CD8-positive, alpha-beta memory T cell (primary cell): Measurements from ENCODE around the gene NAXE. TPM values are rescaled to one million over a fixed set of nuclear protein-coding genes. Genes with fewer than 3 reads are reported as not detected.
A peak's percentile ranks its signal among the peaks of the same experiment; 100 is the strongest.

Experiments
- CTCF ChIA-PET: fragments of 350-600 bp; sonication (Branson Sonifier 250); formaldehyde crosslinking; loops from one replicate; lab custom pipeline; 2021; ENCODE audit warnings: antibody characterized with exemption; lab: Charles Lee
- POLR2A ChIA-PET: fragments of 350-600 bp; sonication (Branson Sonifier 250); formaldehyde crosslinking; loops from one replicate; lab custom pipeline; 2021; ENCODE audit warnings: antibody characterized with exemption; lab: Charles Lee
- DNase-seq, 5 donors: peaks; one replicate each; pipeline versions ENCODE4 v3.0.0 to v3.0.0-alpha.2; 2020 to 2022; ENCODE audit warnings: mixed read lengths in 1 of 5
- H3K27ac ChIP-seq: one replicate; pipeline ENCODE4 v1.7.0; 2013; ENCODE audit warnings: low read depth, mild to moderate bottlenecking, low read length, moderate library complexity
- H3K27me3 ChIP-seq: 2 replicates; pipeline ENCODE4 v1.7.0; 2013; ENCODE audit warnings: low read length, mild to moderate bottlenecking; ENCODE audit not compliant: insufficient read depth, poor library complexity, severe bottlenecking
- H3K36me3 ChIP-seq: 2 replicates; pipeline ENCODE4 v1.7.0; 2013; ENCODE audit warnings: mild to moderate bottlenecking, low read length, moderate library complexity; ENCODE audit not compliant: insufficient read depth
- H3K4me1 ChIP-seq: 2 replicates; pipeline ENCODE4 v1.7.0; 2013; ENCODE audit warnings: mild to moderate bottlenecking, low read length, moderate library complexity; ENCODE audit not compliant: insufficient read depth
- H3K4me3 ChIP-seq: 2 replicates; pipeline ENCODE4 v1.7.0; 2013; ENCODE audit warnings: mild to moderate bottlenecking, low read length
- H3K9me3 ChIP-seq: 2 replicates; pipeline ENCODE4 v1.7.0; 2013; ENCODE audit warnings: mild to moderate bottlenecking, low read length
- H3K27ac Mint-ChIP-seq, 8 donors: one replicate each; pipeline ENCODE4 v1.8.0; 2020 to 2021; ENCODE audit warnings: mixed read lengths in 8 of 8, mild to moderate bottlenecking in 6 of 8, inconsistent platforms in 3 of 8, moderate library complexity in 3 of 8
- H3K27me3 Mint-ChIP-seq, 2 donors: one replicate each; pipeline ENCODE4 v1.8.0; 2020 to 2021; ENCODE audit warnings: mixed read lengths in 2 of 2, mild to moderate bottlenecking in 1 of 2, moderate library complexity in 1 of 2
- H3K36me3 Mint-ChIP-seq, 3 donors: one replicate each; pipeline ENCODE4 v1.8.0; 2020 to 2021; ENCODE audit warnings: mixed read lengths in 3 of 3, inconsistent platforms in 1 of 3, mild to moderate bottlenecking in 1 of 3
- H3K4me1 Mint-ChIP-seq, 3 donors: one replicate each; pipeline ENCODE4 v1.8.0; 2020 to 2021; ENCODE audit warnings: mixed read lengths in 3 of 3, inconsistent platforms in 1 of 3, mild to moderate bottlenecking in 1 of 3
- H3K4me3 Mint-ChIP-seq, 7 donors: one replicate each; pipeline ENCODE4 v1.8.0; 2020 to 2021; ENCODE audit warnings: mixed read lengths in 7 of 7, mild to moderate bottlenecking in 6 of 7, moderate library complexity in 4 of 7, inconsistent platforms in 2 of 7
- H3K9me3 Mint-ChIP-seq, 5 donors: one replicate each; pipeline ENCODE4 v1.8.0; 2020 to 2022; ENCODE audit warnings: mixed read lengths in 5 of 5, mild to moderate bottlenecking in 3 of 5, moderate library complexity in 2 of 5, inconsistent platforms in 1 of 5
- polyA plus RNA-seq: library from polyadenylated mRNA; unstranded; fragments of 300-500 nt; fragmentation: Illumina TruSeq; gene quantifications from one replicate; pipeline ENCODE4 v1.2.3, GENCODE V29; 2021
- total RNA-seq, 2 experiments: library from RNA; stranded (reverse); gene quantifications; one replicate each; pipeline ENCODE4 v1.2.3, GENCODE V29; 2021

The NAXE gene
- total RNA-seq, result 10 to 100 TPM; 63.0 to 69.1 TPM
- polyA plus RNA-seq, result 113 TPM

DNA sequence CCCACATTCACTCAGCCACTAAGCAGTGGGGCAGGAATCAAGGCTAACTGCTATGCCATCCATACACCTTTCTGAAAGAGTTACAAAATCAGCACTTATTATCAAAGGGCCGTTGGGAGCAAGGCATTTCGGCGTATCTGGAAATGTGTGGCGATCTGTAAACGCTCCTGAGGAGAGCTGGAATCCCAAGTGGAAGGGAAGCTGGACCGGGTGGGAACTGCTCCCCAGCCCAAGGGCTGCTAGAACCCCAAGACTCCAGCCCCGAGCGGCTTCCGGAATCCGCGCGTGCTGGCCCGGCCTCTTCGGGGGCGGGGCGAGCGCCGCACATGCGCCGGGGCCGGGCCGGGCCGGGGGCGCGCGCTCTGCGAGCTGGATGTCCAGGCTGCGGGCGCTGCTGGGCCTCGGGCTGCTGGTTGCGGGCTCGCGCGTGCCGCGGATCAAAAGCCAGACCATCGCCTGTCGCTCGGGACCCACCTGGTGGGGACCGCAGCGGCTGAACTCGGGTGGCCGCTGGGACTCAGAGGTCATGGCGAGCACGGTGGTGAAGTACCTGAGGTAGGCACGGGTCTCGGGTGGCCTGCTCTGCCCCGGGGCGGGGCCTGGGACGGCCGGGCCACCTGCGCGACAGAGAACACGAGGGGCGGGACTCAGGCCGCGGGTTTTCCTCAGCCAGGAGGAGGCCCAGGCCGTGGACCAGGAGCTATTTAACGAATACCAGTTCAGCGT, at the start of gene NAXE:
Gene NAXE (plus strand): TSS at position 345 of the 726 bp plus-strand sequence. CDS start 29 bp downstream, at position 374.
- CTCF ChIA-PET, result interaction anchor here (0.7 to 3.9 kb wide), 14 partner anchors 9 to 206 kb away, joined by 3 to 22 read pairs (median 4); partner anchors contain the start of genes GPATCH4 and MEF2D
- DNase-seq, result peak; percentile 64 to 78 (median 70)
- Mint-ChIP-seq H3K9me3 (no peaks in the 10 kb centered on the region), H3K4me3 (peak within 1 kb of the TSS; percentile 89 to 94 (median 91)), H3K27ac (peak within 1 kb of the TSS; percentile 90 to 98 (median 96)), H3K4me1 (peaks cover 20 to 24% (median 21%) of the 10 kb centered on the region in 3 donors), H3K27me3 (no peaks in the 10 kb centered on the region), H3K36me3 (peaks cover 0 to 37% (median 6%) of the 10 kb centered on the region in 3 donors)
- Histone ChIP-seq H3K27me3 (no peaks in the 10 kb centered on the region), H3K9me3 (no peaks in the 10 kb centered on the region), H3K27ac (peak within 1 kb of the TSS; percentile 67), H3K36me3 (peaks cover under 1% of the 10 kb centered on the region), H3K4me1 (peaks cover 20% of the 10 kb centered on the region), H3K4me3 (peak within 1 kb of the TSS; percentile 70)
- POLR2A ChIA-PET, result interaction anchor here (0.5 to 2.1 kb wide), 15 partner anchors 9 to 134 kb away, joined by 3 to 10 read pairs (median 5); partner anchors contain the start of genes GPATCH4 and MEF2D

DNA sequence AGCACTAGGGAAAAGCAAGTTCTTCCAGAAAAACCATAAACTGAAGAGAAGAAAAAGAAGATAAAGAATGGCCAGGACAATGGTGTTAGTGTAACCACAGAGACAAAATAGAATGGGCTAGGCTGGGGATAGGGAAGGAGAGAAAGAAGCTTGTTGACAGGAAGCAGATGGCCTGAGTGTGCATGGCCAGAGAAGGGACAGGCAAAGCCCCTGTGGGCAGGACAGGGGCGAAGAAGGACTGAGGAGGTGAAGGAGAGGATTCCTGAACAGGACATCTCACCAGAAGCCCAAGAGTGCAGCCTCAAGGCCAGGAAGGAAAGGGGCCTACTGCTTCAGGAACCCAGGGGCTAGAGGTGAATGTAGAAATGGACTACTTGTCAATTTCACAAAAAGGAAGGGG, 48.5 kb upstream of the NAXE start:
- H3K27me3 ChIP-seq, result no peaks in the 10 kb centered on the region
- Mint-ChIP-seq H3K4me1 (no peaks in the 10 kb centered on the region), H3K27me3 (no peaks in the 10 kb centered on the region), H3K4me3 (no peak overlapping the region), H3K27ac (peak overlapping the region in 3 of 8 donors; percentile 20 to 51 (median 26)), H3K9me3 (no peaks in the 10 kb centered on the region), H3K36me3 (no peaks in the 10 kb centered on the region)
- H3K4me1 ChIP-seq, result no peaks in the 10 kb centered on the region
- DNase-seq, result no peak
- no peak overlapping the region for H3K27ac ChIP-seq
- no peaks in the 10 kb centered on the region for H3K36me3 ChIP-seq
- no peaks in the 10 kb centered on the region for H3K9me3 ChIP-seq
- ChIA-PET CTCF (no interaction called here), POLR2A (no interaction called here)
- H3K4me3 ChIP-seq, result no peak overlapping the region

DNA sequence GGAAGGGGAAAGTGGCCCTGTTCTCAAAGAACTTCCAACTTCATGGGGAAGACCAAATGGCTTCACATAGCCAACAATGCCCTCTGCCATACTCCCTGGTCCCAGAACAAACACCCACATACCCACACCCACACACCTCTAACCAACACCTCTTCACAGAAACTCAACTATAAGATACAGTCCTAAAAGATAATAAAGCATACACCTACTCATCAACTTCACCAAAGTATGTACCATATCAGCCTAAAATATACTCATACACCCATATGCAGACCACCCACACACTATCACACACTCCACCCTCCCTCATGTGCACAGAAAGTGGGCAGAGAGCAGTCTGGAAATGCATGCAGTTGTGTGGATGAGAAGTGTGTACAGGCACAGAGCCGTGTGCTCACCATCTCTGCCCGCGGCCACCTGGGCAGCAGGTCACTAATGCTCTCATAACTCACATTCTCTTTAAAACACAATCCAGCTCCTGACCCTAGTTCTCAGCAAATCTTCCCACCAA, 46.9 kb upstream of the NAXE start:
- CTCF ChIA-PET, result interaction anchor here (2.5 kb wide), 1 partner anchor 64 kb away, joined by 6 read pairs; no protein-coding TSS in a partner anchor
- peak overlapping the region in 2 of 8 donors; percentile 5 to 32 for H3K27ac Mint-ChIP-seq
- H3K36me3 Mint-ChIP-seq, result no peaks in the 10 kb centered on the region
- H3K9me3 ChIP-seq, result no peaks in the 10 kb centered on the region
- H3K4me1 Mint-ChIP-seq, result no peaks in the 10 kb centered on the region
- POLR2A ChIA-PET, result no interaction called here
- no peak overlapping the region for H3K27ac ChIP-seq
- H3K4me3 Mint-ChIP-seq, result no peak overlapping the region
- DNase-seq, result no peak
- H3K4me1 ChIP-seq, result no peaks in the 10 kb centered on the region
- no peaks in the 10 kb centered on the region for H3K36me3 ChIP-seq
- H3K9me3 Mint-ChIP-seq, result no peaks in the 10 kb centered on the region
- no peaks in the 10 kb centered on the region for H3K27me3 Mint-ChIP-seq
- H3K27me3 ChIP-seq, result no peaks in the 10 kb centered on the region
- no peak overlapping the region for H3K4me3 ChIP-seq

DNA sequence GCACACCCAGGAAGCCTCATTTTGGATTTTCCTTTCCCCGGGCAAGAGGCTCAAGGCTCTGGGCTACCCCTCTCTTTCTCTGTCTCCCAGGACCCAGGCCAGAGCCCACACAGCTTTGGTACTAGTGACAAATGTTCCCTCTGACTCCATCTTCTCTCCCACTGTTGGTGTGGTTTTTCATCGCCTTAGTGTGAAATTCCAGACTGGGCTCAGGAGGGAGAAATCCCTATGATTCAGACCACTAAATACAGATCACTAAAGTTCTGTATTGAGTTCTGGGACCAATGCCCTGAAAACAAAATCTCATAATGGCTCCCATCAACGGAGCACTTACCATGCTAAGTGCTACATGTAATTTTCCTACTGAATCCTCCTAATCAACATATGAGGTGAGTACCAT, 45.3 kb upstream of the NAXE start:
- no peak for DNase-seq
- H3K27me3 ChIP-seq, result no peaks in the 10 kb centered on the region
- no peak overlapping the region for H3K4me3 ChIP-seq
- Mint-ChIP-seq H3K4me1 (no peaks in the 10 kb centered on the region), H3K36me3 (no peaks in the 10 kb centered on the region), H3K27ac (peak overlapping the region in 1 of 8 donors; percentile 52), H3K27me3 (no peaks in the 10 kb centered on the region), H3K4me3 (no peak overlapping the region), H3K9me3 (no peaks in the 10 kb centered on the region)
- no peaks in the 10 kb centered on the region for H3K9me3 ChIP-seq
- CTCF ChIA-PET, result interaction anchor here (2.5 kb wide), 1 partner anchor 65 kb away, joined by 6 read pairs; no protein-coding TSS in a partner anchor
- POLR2A ChIA-PET, result no interaction called here
- H3K27ac ChIP-seq, result no peak overlapping the region
- H3K4me1 ChIP-seq, result no peaks in the 10 kb centered on the region
- H3K36me3 ChIP-seq, result no peaks in the 10 kb centered on the region

DNA sequence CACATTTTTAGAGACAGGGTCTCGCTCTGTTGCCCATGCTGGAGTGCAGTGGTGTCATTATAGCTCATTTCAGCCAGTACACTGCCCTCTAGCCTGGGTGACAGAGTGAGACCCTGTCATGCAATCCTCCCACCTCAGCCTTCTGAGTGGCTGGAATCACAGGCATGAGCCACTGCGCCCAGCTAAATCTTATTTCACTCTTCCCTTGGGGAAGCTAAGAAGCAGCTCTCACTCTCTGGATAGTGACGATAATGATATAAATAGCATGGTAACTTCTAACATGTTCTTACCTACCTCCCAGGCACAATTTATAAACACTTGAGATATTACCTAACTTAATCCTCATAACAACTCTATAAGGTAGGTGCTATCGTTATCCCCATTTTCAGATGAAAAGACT, 44.1 kb upstream of the NAXE start:
- no peak for DNase-seq
- POLR2A ChIA-PET, result no interaction called here

DNA sequence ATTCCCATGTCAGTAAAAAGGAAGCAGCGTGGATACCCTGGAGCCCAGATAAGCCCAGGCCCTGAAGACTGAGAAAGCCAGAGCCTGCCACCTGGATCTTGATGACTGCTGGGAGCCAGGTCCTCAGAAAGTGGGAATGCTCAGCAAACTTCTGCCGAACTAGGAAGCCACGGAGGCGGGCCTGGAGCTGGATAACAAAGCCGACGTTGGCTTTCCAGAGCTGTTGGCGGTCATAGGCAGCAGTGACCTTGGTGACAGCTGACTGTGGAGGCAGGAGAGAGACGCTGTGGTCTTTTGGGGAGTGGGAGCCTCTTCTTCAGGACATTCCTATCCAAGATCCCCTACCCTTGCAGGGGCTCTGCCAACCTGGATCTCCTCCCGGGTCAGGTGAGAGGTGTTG, 43.6 kb upstream of the NAXE start:
- no peaks in the 10 kb centered on the region for H3K36me3 ChIP-seq
- ChIA-PET CTCF (no interaction called here), POLR2A (no interaction called here)
- H3K4me3 ChIP-seq, result no peak overlapping the region
- no peak overlapping the region for H3K27ac ChIP-seq
- H3K27me3 ChIP-seq, result no peaks in the 10 kb centered on the region
- H3K4me1 ChIP-seq, result no peaks in the 10 kb centered on the region
- H3K9me3 ChIP-seq, result no peaks in the 10 kb centered on the region
- Mint-ChIP-seq H3K4me3 (no peak overlapping the region), H3K36me3 (no peaks in the 10 kb centered on the region), H3K4me1 (peaks cover 0 to under 1% (median 0%) of the 10 kb centered on the region in 3 donors), H3K27ac (no peak overlapping the region), H3K27me3 (no peaks in the 10 kb centered on the region), H3K9me3 (no peaks in the 10 kb centered on the region)
- DNase-seq, result no peak

More for the DNA sequence above, 44.1 kb upstream of the NAXE start:
- Histone ChIP-seq H3K27ac (no peak overlapping the region), H3K27me3 (no peaks in the 10 kb centered on the region), H3K4me1 (no peaks in the 10 kb centered on the region), H3K9me3 (no peaks in the 10 kb centered on the region), H3K36me3 (no peaks in the 10 kb centered on the region), H3K4me3 (no peak overlapping the region)
- H3K27ac Mint-ChIP-seq, result peak overlapping the region in 1 of 8 donors; percentile 65
- no peaks in the 10 kb centered on the region for H3K9me3 Mint-ChIP-seq
- H3K36me3 Mint-ChIP-seq, result no peaks in the 10 kb centered on the region
- H3K4me1 Mint-ChIP-seq, result no peaks in the 10 kb centered on the region
- no peaks in the 10 kb centered on the region for H3K27me3 Mint-ChIP-seq
- CTCF ChIA-PET, result no interaction called here
- H3K4me3 Mint-ChIP-seq, result no peak overlapping the region

DNA sequence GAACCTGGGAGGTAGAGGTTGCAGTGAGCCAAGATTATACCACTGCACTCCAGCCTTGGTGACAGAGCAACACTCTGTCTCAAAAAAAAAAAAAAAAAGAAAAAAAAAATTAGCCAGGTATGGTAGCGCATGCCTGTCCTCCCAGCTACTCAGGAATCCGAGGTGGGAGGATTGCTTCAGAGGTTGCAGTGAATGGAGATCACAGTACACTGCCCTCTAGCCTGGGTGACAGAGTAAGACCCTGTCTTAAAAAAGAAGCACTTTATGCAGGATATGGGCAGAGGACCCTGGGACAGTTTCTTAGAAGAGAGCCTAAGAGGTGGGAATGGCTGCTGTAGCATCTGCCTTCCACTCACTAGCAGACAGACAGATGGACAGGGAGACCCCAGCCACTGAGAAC, 42.2 kb upstream of the NAXE start:
- H3K27me3 ChIP-seq, result no peaks in the 10 kb centered on the region
- H3K4me3 Mint-ChIP-seq, result no peak overlapping the region
- H3K4me1 ChIP-seq, result no peaks in the 10 kb centered on the region
- peaks cover 0 to 3% (median 0%) of the 10 kb centered on the region in 3 donors for H3K36me3 Mint-ChIP-seq
- H3K9me3 ChIP-seq, result no peaks in the 10 kb centered on the region
- CTCF ChIA-PET, result interaction anchor here (0.9 to 1.4 kb wide), 2 partner anchors 48 to 61 kb away, joined by 3 read pairs; no protein-coding TSS in a partner anchor
- H3K27ac ChIP-seq, result no peak overlapping the region
- peaks cover 2 to 5% (median 4%) of the 10 kb centered on the region in 3 donors for H3K4me1 Mint-ChIP-seq
- peak overlapping the region in 1 of 8 donors; percentile 0 for H3K27ac Mint-ChIP-seq
- POLR2A ChIA-PET, result no interaction called here
- H3K9me3 Mint-ChIP-seq, result no peaks in the 10 kb centered on the region
- no peak overlapping the region for H3K4me3 ChIP-seq
- DNase-seq, result no peak
- H3K27me3 Mint-ChIP-seq, result no peaks in the 10 kb centered on the region
- H3K36me3 ChIP-seq, result no peaks in the 10 kb centered on the region

DNA sequence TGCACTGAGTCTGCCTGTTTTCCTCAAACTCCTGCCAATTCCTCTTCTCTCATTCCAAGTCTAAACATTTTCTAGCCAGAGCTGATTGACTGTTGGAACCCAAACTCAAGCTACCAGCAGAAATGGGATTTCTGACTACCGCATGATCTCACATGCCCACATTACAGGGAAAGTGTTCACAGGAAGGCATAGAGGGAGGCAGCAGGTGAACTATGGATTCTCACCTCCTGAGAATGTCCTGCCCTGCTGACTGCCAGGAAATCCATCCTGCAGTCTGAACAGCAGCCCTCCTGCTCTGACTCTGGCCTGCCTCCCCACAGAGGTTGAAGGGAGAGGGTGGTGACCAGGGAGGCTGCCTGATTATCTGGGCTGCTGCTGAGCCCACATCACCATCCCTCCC, 41.7 kb upstream of the NAXE start:
- Histone ChIP-seq H3K9me3 (no peaks in the 10 kb centered on the region), H3K27ac (no peak overlapping the region), H3K4me3 (no peak overlapping the region), H3K36me3 (no peaks in the 10 kb centered on the region), H3K27me3 (no peaks in the 10 kb centered on the region), H3K4me1 (no peaks in the 10 kb centered on the region)
- CTCF ChIA-PET, result interaction anchor here (1.1 to 1.4 kb wide), 2 partner anchors 49 to 69 kb away, joined by 3 read pairs; no protein-coding TSS in a partner anchor
- Mint-ChIP-seq H3K4me1 (peaks cover 2 to 5% (median 4%) of the 10 kb centered on the region in 3 donors), H3K9me3 (no peaks in the 10 kb centered on the region), H3K36me3 (peaks cover 0 to 3% (median 0%) of the 10 kb centered on the region in 3 donors), H3K4me3 (no peak overlapping the region), H3K27ac (peak overlapping the region in 1 of 8 donors; percentile 0), H3K27me3 (no peaks in the 10 kb centered on the region)
- POLR2A ChIA-PET, result no interaction called here
- no peak for DNase-seq
